Measurements from ENCODE around the gene BEND6. TPM values are rescaled to one million over a fixed set of nuclear protein-coding genes. Genes with fewer than 3 reads are reported as not detected.

Gene BEND6
- total and polyA plus RNA-seq, 2 of the 13 experiments (the other 11 are each of a cell fraction or from before 2014, with no cell fraction given) = 0.20 to 0.21 TPM

- no peak for TF ChIP-seq ZNF318 (CRISPR knock-in tag; IDR thresholded peaks at IDR 0.05)
- TF ChIP-seq ZNF777 (CRISPR knock-in tag; IDR thresholded peaks at IDR 0.05) = peak; percentile 94
- no peak for TF ChIP-seq ATF1 (CRISPR knock-in tag; IDR thresholded peaks at IDR 0.05)
- TF ChIP-seq ZNF30 (CRISPR knock-in tag; IDR thresholded peaks at IDR 0.05) = no peak
- no peak for TF ChIP-seq YEATS2 (CRISPR knock-in tag; IDR thresholded peaks at IDR 0.05; ENCODE audit: borderline replicate concordance)
- no peak for TF ChIP-seq RFXANK (CRISPR knock-in tag; IDR thresholded peaks at IDR 0.05)
- no peak for TF ChIP-seq ZNF672 (CRISPR knock-in tag; IDR thresholded peaks at IDR 0.05)
- TF ChIP-seq PHF21A (CRISPR knock-in tag; IDR thresholded peaks at IDR 0.05) = peak; percentile 37; the same call in 1 of the 2 replicates
- no peak for TF ChIP-seq MNT (IDR thresholded peaks at IDR 0.05)
- TF ChIP-seq TARDBP (CRISPR knock-in tag; IDR thresholded peaks at IDR 0.05) = peak; percentile 55
- TF ChIP-seq ZFP36 (IDR thresholded peaks at IDR 0.05; ENCODE audit: borderline replicate concordance, low read depth, low read length, partially characterized antibody) = no peak
- TF ChIP-seq DR1 (CRISPR knock-in tag; IDR thresholded peaks at IDR 0.05) = peak; percentile 12; the same call in 1 of the 2 replicates
- no peak for TF ChIP-seq ZFP36L2 (CRISPR knock-in tag; IDR thresholded peaks at IDR 0.05)
- TF ChIP-seq RORA (CRISPR knock-in tag; IDR thresholded peaks at IDR 0.05) = no peak
- peak; percentile 47; the same call in 1 of the 2 replicates for TF ChIP-seq ZNF788 (CRISPR knock-in tag; IDR thresholded peaks at IDR 0.05; ENCODE audit: borderline replicate concordance)
- TF ChIP-seq ZNF160 (CRISPR knock-in tag; IDR thresholded peaks at IDR 0.05) = no peak
- no peak for TF ChIP-seq SNAPC5 (CRISPR knock-in tag; IDR thresholded peaks at IDR 0.05; ENCODE audit: borderline replicate concordance)
- no peak for TF ChIP-seq ZFP37 (CRISPR knock-in tag; IDR thresholded peaks at IDR 0.05; ENCODE audit: borderline replicate concordance)
- no peak; the same call in 1 of the 2 replicates for TF ChIP-seq ZSCAN21 (CRISPR knock-in tag; IDR thresholded peaks at IDR 0.05; ENCODE audit: borderline replicate concordance)
- TF ChIP-seq EHMT2 (IDR thresholded peaks at IDR 0.05; ENCODE audit: borderline replicate concordance, low read depth, low read length) = no peak
Measured at GRCh38 chr6:56955171-56956155, 556 bp downstream of the BEND6 start (continued).
